Stomach (tissue), 9 donors: Measurements from ENCODE around the gene IL17RE. TPM values are rescaled to one million over a fixed set of nuclear protein-coding genes. Genes with fewer than 3 reads are reported as not detected.
A peak's percentile ranks its signal among the peaks of the same experiment; 100 is the strongest.

Experiments used
- DNase-seq, 2 donors: peaks; one replicate each; pipeline versions ENCODE4 v3.0.0 to v3.0.0-alpha.2; 2013 to 2019
- H3K27ac ChIP-seq, 5 donors: fragments of 200-600 bp in 4 of 5; sonication (generic) in 4 of 5; one replicate each; pipeline ENCODE4 v1.5.1; 2013 to 2019; ENCODE audit warnings: mild to moderate bottlenecking in 1 of 5, moderate library complexity in 1 of 5
- H3K27me3 ChIP-seq, 3 donors: fragments of 200-600 bp; sonication (generic); one replicate each; pipeline ENCODE4 v1.5.1; 2017 to 2019; ENCODE audit warnings: mixed run types in 1 of 3
- H3K36me3 ChIP-seq, 4 donors: fragments of 200-600 bp; sonication (generic); 1 replicate in 3 of 4; 2 replicates in 1 of 4; pipeline ENCODE4 v1.5.1; 2016 to 2019
- H3K4me1 ChIP-seq, 4 donors: fragments of 200-600 bp; sonication (generic); one replicate each; pipeline ENCODE4 v1.5.1; 2016 to 2019
- H3K4me3 ChIP-seq, 4 donors: fragments of 200-600 bp; sonication (generic) in 3 of 4; one replicate each; pipeline ENCODE4 v1.5.1; 2016 to 2019; ENCODE audit warnings: mild to moderate bottlenecking in 1 of 4
- H3K9me3 ChIP-seq, 4 donors: fragments of 200-600 bp; sonication (generic); one replicate each; pipeline ENCODE4 v1.5.1; 2016 to 2019
- EP300 ChIP-seq: sonication (generic); formaldehyde crosslinking; IDR thresholded peaks from one replicate; pipeline ENCODE4 v1.6.1; 2017; ENCODE audit warnings: antibody characterized with exemption
- POLR2A ChIP-seq, 4 donors: fragments of 450-650 bp; IDR thresholded peaks; one replicate each; pipeline ENCODE4 v1.6.1; 2016; ENCODE audit warnings: antibody characterized with exemption in 4 of 4, control low read depth in 2 of 4, mild to moderate bottlenecking in 1 of 4, moderate library complexity in 1 of 4
- POLR2AphosphoS5 ChIP-seq, 3 donors: sonication (generic); formaldehyde crosslinking; IDR thresholded peaks; one replicate each; pipeline ENCODE4 v1.6.1; 2016; ENCODE audit warnings: antibody characterized with exemption in 3 of 3
- WGBS, 5 donors: extraction: QIAGEN DNeasy Blood & Tissue Kit in 3 of 5; methylation state at CpG; one replicate each; pipeline versions ENCODE4 v1.1.5 to v1.1.7; 2013 to 2018; 5-methylcytosine and 5-hydroxymethylcytosine counted together
- intact Hi-C: fragments of 100-400 bp; cut with DNase I; formaldehyde crosslinking; loops from one replicate; pipeline ENCODE4 v1.15.1; 2023; ENCODE audit warnings: low total_unique reads
- polyA plus RNA-seq, 3 donors: library from polyadenylated mRNA; stranded (reverse); fragments of 200-250 nt; gene quantifications; one replicate each; pipeline ENCODE4 v1.2.3, GENCODE V29; 2013
- total RNA-seq, 5 donors: library from RNA; depleted of rRNA; stranded (reverse); fragments of >200 nt; gene quantifications; one replicate each; pipeline versions ENCODE4 v1.1.0 to v1.2.3, GENCODE V29; 2014 to 2016
- TF ChIP-seq, protein P1 (sequence below), 7 experiments: fragments of 450-650 bp in 4 of 7; fragments of 200-600 bp in 3 of 7; sonication (generic) in 3 of 7; IDR thresholded peaks; one replicate each; pipeline ENCODE4 v1.5.1; 2016 to 2019; ENCODE audit warnings: antibody characterized with exemption in 7 of 7, control low read depth in 2 of 7, mild to moderate bottlenecking in 1 of 7
- donor health status: healthy with polysubstance abuse.
- donor health status: Bipolar disorder and iron deficiency.
- donor health status: healthy.

Gene IL17RE
- total and polyA plus RNA-seq, 8 donors = 10.3 to 301 (median 40.7) TPM

DNA sequence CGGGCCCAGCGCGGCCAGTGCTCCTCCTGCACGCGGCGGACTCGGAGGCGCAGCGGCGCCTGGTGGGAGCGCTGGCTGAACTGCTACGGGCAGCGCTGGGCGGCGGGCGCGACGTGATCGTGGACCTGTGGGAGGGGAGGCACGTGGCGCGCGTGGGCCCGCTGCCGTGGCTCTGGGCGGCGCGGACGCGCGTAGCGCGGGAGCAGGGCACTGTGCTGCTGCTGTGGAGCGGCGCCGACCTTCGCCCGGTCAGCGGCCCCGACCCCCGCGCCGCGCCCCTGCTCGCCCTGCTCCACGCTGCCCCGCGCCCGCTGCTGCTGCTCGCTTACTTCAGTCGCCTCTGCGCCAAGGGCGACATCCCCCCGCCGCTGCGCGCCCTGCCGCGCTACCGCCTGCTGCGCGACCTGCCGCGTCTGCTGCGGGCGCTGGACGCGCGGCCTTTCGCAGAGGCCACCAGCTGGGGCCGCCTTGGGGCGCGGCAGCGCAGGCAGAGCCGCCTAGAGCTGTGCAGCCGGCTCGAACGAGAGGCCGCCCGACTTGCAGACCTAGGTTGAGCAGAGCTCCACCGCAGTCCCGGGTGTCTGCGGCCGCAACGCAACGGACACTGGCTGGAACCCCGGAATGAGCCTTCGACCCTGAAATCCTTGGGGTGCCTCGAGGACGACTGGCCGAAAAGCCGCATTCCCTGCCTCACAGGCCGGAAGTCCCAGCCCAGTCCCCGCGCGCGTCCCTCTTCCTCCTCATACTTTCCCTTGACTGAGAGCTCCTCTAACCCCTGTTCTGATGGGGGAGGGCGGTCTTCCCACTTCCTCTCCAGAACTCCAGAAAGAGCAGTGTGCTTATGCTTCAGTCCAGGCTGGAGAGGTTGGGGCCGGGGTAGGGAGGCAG is 12.8 kb downstream of the IL17RE start:
- Histone ChIP-seq H3K27ac (peak overlapping the region; percentile 84 to 94 (median 90)), H3K36me3 (peaks cover 0 to 21% (median 21%) of the 10 kb centered on the region in 4 donors), H3K4me3 (peak overlapping the region; percentile 58 to 68 (median 63)), H3K9me3 (no peaks in the 10 kb centered on the region), H3K4me1 (peaks cover 44 to 76% (median 64%) of the 10 kb centered on the region in 4 donors), H3K27me3 (no peaks in the 10 kb centered on the region)
- WGBS, 5 donors = 0 to 4% (median 2%) methylated on average over 46 to 99 of the region's 99 CpGs
- intact Hi-C loops = loop anchor here (10.0 kb wide), 1 partner anchor 71 kb away; the partner anchor contains the start of gene RPUSD3
- no peak for TF ChIP-seq POLR2A (IDR thresholded peaks at IDR 0.05)
- TF ChIP-seq POLR2AphosphoS5 (IDR thresholded peaks at IDR 0.05) = peak in 1 of 3 donors; percentile 49
- TF ChIP-seq, protein P1, sequence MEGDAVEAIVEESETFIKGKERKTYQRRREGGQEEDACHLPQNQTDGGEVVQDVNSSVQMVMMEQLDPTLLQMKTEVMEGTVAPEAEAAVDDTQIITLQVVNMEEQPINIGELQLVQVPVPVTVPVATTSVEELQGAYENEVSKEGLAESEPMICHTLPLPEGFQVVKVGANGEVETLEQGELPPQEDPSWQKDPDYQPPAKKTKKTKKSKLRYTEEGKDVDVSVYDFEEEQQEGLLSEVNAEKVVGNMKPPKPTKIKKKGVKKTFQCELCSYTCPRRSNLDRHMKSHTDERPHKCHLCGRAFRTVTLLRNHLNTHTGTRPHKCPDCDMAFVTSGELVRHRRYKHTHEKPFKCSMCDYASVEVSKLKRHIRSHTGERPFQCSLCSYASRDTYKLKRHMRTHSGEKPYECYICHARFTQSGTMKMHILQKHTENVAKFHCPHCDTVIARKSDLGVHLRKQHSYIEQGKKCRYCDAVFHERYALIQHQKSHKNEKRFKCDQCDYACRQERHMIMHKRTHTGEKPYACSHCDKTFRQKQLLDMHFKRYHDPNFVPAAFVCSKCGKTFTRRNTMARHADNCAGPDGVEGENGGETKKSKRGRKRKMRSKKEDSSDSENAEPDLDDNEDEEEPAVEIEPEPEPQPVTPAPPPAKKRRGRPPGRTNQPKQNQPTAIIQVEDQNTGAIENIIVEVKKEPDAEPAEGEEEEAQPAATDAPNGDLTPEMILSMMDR (IDR thresholded peaks at IDR 0.05) = peak in 3 of 7 experiments; percentile 33 to 46 (median 36)
- DNase-seq = peak; percentile 76 to 91

- intact Hi-C loops = loop anchor here (10.0 kb wide), 1 partner anchor 72 kb away; the partner anchor contains the start of gene RPUSD3
- TF ChIP-seq POLR2AphosphoS5 (IDR thresholded peaks at IDR 0.05) = peak in 1 of 3 donors; percentile 15
- TF ChIP-seq EP300 = no peak
- WGBS, 5 donors = 46 to 67% (median 54%) methylated on average over 6 to 7 of the region's 7 CpGs
- no peaks in the 10 kb centered on the region for H3K27me3 ChIP-seq
- no peaks in the 10 kb centered on the region for H3K9me3 ChIP-seq
- H3K27ac ChIP-seq = peak overlapping the region; percentile 28 to 94 (median 90)
- H3K4me1 ChIP-seq = peaks cover 44 to 74% (median 64%) of the 10 kb centered on the region in 4 donors
- peak in 1 of 2 donors; percentile 39 for DNase-seq
- peaks cover 0 to 23% (median 20%) of the 10 kb centered on the region in 4 donors for H3K36me3 ChIP-seq
- H3K4me3 ChIP-seq = peak overlapping the region; percentile 58 to 68 (median 63)
These were observed 13.7 kb downstream of the IL17RE start for GRCh38 chr3:9916346-9916733.

DNA sequence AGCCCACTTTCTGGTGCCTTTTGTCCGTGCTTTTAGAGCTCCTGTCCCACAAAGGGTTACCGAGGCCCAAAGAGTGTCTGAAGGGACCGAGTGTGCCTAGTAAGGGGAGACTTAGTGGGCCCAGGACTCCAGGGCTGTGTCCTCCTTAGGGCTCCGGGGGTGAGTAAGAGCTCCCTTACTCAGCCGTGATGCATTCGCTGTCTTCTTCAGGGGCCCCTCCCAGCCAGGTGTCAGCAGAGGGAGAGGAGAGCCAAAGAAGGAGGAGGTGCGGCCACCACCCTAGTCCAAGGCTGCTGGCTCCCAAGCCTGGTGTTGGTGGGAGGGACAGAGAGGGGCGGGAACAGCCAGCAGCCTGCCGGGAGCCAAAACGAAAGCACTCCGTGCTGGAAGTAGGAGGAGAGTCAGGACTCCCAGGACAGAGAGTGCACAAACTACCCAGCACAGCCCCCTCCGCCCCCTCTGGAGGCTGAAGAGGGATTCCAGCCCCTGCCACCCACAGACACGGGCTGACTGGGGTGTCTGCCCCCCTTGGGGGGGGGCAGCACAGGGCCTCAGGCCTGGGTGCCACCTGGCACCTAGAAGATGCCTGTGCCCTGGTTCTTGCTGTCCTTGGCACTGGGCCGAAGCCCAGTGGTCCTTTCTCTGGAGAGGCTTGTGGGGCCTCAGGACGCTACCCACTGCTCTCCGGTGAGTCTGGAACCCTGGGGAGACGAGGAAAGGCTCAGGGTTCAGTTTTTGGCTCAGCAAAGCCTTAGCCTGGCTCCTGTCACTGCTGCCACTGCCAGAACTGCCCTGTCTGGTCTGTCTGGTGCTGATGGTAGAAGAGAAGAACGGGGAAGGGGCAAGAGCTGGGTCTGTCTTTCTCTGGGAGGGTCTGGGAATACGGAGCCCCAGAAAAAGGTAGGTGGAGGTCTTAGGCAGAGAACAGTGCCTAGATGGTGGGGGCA is 14.4 kb downstream of the IL17RE start, which contains the start of gene IL17RC:
Gene IL17RC, plus strand, starts transcription at position 365 of the 947 bp plus-strand sequence. Its CDS starts 218 bp downstream, at position 583.
- no peak for TF ChIP-seq POLR2A (IDR thresholded peaks at IDR 0.05)
- no peak for TF ChIP-seq EP300
- TF ChIP-seq POLR2AphosphoS5 (IDR thresholded peaks at IDR 0.05) = peak; percentile 31 to 84 (median 76)
- Histone ChIP-seq H3K36me3 (peaks cover 0 to 17% (median 15%) of the 10 kb centered on the region in 4 donors), H3K27me3 (no peaks in the 10 kb centered on the region), H3K9me3 (no peaks in the 10 kb centered on the region), H3K4me1 (peaks cover 44 to 68% (median 61%) of the 10 kb centered on the region in 4 donors), H3K4me3 (peak within 1 kb of the TSS; percentile 58 to 68 (median 63)), H3K27ac (peak within 1 kb of the TSS; percentile 84 to 94 (median 90))
- WGBS, 5 donors = 7 to 14% (median 10%) methylated on average over 9 to 19 of the region's 19 CpGs
- DNase-seq = peak; percentile 88 to 96
- intact Hi-C loops = loop anchor here (10.0 kb wide), 1 partner anchor 72 kb away; the partner anchor contains the start of gene RPUSD3

DNA sequence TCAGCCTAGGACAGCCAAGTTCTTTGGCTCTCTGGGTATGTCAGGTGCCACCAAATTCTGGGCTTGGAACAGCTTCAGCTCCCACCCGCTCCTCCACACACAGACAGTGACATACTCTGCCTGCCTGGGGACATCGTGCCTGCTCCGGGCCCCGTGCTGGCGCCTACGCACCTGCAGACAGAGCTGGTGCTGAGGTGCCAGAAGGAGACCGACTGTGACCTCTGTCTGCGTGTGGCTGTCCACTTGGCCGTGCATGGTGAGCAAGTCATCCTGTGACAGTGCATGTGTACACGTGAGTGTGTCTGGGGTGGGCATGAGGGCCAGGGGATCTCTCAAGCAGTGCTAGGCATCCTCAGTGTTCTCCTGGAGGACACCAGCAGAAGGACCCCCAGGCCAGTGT is 15.2 kb downstream of the IL17RE start:
- no peaks in the 10 kb centered on the region for H3K27me3 ChIP-seq
- 38 to 79% (median 61%) methylated on average over 3 to 10 of the region's 10 CpGs for WGBS, 5 donors
- intact Hi-C loops = loop anchor here (10.0 kb wide), 1 partner anchor 73 kb away; the partner anchor contains the start of gene RPUSD3
- DNase-seq = no peak
- no peaks in the 10 kb centered on the region for H3K9me3 ChIP-seq
- H3K27ac ChIP-seq = peak overlapping the region in 4 of 5 donors; percentile 90 to 94 (median 91)
- peaks cover 44 to 59% (median 55%) of the 10 kb centered on the region in 4 donors for H3K4me1 ChIP-seq
- H3K4me3 ChIP-seq = peak overlapping the region; percentile 58 to 68 (median 63)
- H3K36me3 ChIP-seq = peaks cover 0 to 20% (median 14%) of the 10 kb centered on the region in 4 donors
- no peak for TF ChIP-seq EP300
- TF ChIP-seq POLR2AphosphoS5 (IDR thresholded peaks at IDR 0.05) = no peak

GRCh38 chr3:9918261-9919038 is 15.8 kb downstream of the IL17RE start:
- 91 to 95% (median 94%) methylated on average over 7 to 8 of the region's 8 CpGs for WGBS, 5 donors
- TF ChIP-seq EP300 (no peak), POLR2A (IDR thresholded peaks at IDR 0.05) (no peak), POLR2AphosphoS5 (IDR thresholded peaks at IDR 0.05) (no peak)
- TF ChIP-seq, protein P1 (IDR thresholded peaks at IDR 0.05) = no peak
- peaks cover 44 to 53% (median 49%) of the 10 kb centered on the region in 4 donors for H3K4me1 ChIP-seq
- H3K4me3 ChIP-seq = peak overlapping the region in 3 of 4 donors; percentile 58 to 68 (median 64)
- intact Hi-C loops = loop anchor here (10.0 kb wide), 1 partner anchor 74 kb away; the partner anchor contains the start of gene RPUSD3
- H3K27me3 ChIP-seq = no peaks in the 10 kb centered on the region
- H3K9me3 ChIP-seq = no peaks in the 10 kb centered on the region
- no peak for DNase-seq
- H3K27ac ChIP-seq = peak overlapping the region in 3 of 5 donors; percentile 90 to 92 (median 90)
- peaks cover 0 to 25% (median 18%) of the 10 kb centered on the region in 4 donors for H3K36me3 ChIP-seq
